DOHH2 (cell line): Measurements from ENCODE around the gene SUOX.

Source experiments
- CTCF ChIP-seq: fragments of 200-600 bp; sonication (generic); IDR thresholded peaks from one replicate; pipeline ENCODE4 v1.5.1; 2014; ENCODE audit warnings: antibody characterized with exemption, mild to moderate bottlenecking, low read depth, low read length; ENCODE audit not compliant: poor library complexity, severe bottlenecking
- EZH2phosphoT487 ChIP-seq: fragments of 200-600 bp; sonication (generic); IDR thresholded peaks from 2 replicates; pipeline ENCODE4 v1.6.1; 2017; ENCODE audit warnings: borderline replicate concordance, mild to moderate bottlenecking, antibody characterized with exemption, low read length, moderate library complexity, mixed read lengths

GRCh38 chr12:56037161-56037560 is 40.1 kb downstream of the SUOX start:
- TF ChIP-seq CTCF: no peak
- no peak for TF ChIP-seq EZH2phosphoT487
